Activated naive CD4-positive, alpha-beta T cell (primary cell): Measurements from ENCODE around the gene ANKRD16.
"Not testable (repeated sequence)": the region's sequence is repeated elsewhere in the genome, so short reads cannot be mapped to it uniquely, and the experiment has no call there.

ENCODE experiments used
- DNase-seq, 4 experiments: peaks; one replicate each; lab custom pipeline; 2025; lab: John Stamatoyannopoulos, UW

Gene ANKRD16

DNA sequence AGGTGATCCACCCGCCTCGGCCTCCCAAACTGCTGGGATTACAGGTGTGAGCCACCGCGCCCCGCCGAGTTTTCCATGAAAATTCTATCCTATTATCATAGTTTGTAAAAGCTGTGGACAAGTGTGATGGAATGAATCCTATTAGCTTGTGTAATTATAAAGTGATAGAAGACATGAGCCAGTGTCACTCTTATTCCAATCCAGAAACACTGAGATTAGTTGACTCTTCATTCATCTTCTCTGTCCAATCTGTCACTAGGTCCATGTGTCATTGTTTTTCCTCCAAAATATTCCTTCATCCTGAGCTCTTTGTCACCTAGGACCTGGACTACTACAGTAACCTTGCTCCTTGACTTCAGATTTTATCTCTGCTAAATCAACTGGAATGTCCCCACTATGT is 13.9 kb upstream of the ANKRD16 start:
- DNase-seq = no peak

DNA sequence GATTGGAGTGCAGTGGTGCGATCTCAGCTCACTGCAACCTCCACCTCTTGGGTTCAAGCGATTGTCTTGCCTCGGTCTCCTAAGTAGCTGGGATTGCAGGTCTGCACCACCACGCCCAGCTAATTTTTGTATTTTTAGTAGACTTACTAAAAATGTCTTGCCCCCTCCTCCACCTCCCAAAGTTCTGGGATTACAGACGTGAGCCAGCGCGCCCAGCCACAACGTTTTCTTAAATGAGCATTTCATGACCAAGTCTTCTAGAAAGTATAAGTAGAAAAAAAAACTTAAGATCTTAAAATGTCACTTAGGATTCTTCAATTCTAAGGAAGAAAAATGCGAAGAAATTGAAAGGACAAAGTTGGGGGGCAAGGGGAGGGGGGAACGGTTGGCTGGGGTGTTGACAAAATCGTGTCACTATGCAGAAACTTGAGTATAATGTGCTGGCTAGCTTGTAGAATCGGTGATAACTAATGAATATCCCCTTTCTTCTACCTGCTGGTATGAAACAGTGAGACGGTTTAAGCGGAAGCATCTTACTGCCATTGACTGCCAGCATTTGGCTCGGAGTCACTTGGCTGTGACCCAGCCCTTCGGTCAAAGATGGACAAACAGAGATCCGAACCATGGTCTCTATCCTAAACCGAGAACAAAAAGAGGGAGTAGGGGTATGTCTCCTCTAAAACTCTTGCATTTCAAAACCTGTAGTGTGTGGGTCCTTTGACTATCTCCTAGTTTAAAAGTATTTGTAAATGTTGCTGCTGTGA is 13.0 kb upstream of the ANKRD16 start:
- DNase-seq = no peak

DNA sequence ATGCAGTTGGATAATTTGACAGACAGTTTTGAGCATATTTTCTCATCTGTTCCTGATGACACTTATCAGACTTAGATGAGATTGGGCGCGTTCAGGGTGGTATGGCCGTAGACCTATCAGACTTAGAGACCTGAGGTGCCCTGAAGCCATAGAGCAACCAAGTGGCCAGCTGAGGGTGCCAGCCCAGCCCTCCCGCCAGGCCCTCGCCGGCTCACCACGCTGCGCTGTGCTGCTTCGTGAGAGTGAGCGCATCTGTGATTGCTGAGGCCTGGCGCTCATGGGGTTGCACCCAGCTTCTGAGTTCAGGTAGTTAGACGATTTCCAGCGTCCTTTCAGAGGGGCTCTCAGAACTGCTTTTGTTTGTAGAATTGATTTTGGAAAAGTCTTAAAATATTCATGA is 10.6 kb upstream of the ANKRD16 start:
- DNase-seq = no peak

DNA sequence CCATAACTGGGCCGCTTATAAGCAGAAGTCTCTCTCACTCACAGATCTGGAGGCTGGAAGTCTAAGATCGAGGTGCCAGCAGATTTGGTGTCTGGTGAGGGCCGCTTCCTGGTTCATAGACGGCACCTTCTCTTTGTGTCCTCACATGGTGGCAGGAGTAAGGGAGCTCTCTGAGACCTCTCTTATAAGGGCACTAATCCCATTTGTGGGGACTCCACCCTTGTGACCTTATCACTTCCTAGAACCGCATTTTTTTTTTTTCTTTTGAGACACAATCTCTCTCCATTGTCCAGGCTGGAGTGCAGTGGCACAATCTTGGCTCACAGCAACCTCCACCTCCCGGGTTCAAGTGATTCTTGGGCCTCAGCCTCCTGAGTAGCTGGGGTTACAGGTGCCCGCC is 8.5 kb upstream of the ANKRD16 start:
- no peak for DNase-seq

DNA sequence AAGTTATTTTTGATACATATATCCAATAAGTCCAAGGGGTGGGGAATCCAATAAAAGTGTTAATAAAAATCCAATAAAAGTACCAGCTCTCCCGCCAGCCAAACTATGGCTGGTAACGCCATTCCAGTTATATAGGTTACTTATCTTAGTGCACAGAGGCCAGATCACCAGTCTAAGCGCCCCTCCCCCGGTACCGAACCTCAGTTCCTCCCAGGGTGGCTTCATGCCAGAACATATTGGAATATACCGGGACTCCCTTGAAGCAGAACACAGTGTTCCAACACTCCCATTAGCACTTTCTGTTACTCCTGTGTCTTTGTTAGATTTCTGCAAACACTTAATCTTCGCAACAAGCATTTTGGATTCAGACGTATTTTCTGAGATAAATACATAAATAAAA is 7.8 kb upstream of the ANKRD16 start:
- DNase-seq = no peak

DNA sequence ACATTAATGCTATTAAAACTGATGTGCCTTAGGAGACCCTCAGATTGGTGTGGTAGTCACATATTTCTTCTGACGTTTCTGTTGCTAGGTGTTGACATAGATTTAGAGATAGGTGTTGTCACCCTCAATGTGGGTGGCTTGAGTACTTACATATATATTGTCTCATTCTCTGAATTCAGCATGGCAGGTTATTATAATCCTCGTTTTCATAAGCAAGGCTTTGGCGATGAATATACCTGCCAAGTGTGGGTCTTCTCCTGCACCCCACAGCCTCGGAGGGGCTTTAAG is 7.3 kb upstream of the ANKRD16 start:
- no peak for DNase-seq

DNA sequence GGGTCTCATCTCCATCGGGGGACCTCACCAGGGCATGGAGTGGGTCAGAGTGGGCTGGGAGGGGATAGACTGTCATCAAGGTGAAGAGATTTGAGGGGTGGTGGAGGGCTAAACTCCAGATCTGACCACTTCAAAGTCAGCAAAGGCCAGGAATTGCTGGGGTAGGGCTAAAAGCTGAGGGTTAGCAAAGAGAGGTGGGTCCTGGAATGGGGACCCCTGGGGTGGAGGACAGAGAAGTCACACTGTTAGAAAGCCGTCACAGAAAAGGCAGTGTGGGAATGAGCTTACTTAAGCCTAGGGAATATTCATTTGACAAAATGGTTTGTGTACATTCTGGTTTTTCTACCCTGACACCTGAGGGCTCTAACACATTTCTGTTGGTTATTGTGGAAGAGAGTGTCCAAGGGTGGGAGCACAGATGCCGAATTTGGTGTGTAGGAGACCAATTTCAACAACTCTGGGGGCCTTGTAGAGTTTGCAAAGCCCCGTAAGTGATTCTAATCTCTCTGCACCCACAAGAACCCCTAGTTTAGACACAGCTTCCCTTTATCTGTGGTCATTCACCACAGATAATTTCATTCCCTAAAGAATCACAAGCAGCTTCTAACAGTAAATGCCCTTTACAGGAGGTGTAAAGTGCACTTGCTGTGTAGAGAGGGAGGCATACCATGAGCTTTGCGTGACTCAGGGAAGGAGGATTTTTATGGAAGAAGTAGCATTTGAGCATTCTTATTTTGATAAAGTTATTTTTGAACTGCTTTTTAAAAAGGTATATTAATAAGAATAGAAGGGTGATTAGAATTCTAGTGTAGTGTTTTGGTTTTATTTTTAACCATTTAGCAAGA is 6.7 kb upstream of the ANKRD16 start:
- DNase-seq = no peak

DNA sequence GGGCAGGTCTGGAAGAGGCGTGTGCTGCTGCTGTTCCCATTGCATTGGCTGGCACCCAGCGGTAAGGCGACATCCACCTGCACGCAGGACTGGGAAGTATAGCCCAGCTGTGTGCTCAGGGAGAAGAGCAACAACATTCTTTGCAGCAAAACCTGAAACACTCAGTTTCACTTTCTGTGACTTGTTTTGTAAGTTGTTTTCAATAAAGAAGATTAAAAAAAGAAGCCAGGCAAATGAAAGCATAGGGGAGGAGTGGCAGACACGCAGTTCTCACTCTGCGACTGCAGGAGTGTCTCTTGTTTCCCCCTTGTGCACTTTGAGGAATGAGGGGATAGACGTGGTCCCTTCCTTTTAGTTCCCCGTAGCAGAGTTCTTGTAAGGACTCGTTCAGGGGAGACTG is 6.1 kb upstream of the ANKRD16 start:
- no peak for DNase-seq

DNA sequence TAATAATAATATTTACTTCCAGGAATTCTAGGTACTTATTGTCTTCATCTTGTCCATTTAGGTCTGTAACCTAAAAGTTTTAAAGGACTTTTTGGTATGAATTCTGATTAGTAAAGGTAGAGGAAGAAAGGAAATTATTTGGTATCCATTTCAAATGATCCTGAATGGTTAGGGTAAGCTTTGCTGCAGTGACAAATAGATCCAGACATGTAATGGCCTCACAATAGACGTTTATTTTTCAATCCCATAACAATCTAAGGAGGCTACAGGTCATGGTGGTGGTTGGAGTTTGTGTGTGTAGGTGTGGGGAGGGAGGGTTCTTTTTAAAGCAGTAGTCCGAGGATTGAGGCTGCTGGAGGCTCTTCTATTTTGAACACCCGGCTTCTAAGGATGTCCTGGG is 5.7 kb upstream of the ANKRD16 start:
- DNase-seq = no peak

DNA sequence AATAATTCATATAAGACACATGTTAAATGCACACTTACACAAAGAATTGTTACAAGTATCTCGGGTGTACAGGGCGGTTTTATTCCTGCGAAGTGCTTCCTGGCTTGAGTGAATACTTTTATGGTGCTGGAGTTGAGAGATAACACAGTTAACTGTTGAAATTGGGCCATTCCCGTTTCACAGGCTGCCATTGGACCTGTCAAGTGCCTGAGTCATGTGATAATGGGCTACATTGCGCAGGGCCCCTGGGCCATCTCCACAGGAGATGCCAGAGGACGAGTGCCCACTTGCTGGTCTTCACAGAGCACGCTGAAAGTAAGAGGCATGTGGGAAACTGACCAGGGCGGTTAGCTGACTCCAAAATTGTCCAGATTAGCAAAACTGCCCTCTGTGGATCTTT is 5.2 kb upstream of the ANKRD16 start:
- no peak for DNase-seq

DNA sequence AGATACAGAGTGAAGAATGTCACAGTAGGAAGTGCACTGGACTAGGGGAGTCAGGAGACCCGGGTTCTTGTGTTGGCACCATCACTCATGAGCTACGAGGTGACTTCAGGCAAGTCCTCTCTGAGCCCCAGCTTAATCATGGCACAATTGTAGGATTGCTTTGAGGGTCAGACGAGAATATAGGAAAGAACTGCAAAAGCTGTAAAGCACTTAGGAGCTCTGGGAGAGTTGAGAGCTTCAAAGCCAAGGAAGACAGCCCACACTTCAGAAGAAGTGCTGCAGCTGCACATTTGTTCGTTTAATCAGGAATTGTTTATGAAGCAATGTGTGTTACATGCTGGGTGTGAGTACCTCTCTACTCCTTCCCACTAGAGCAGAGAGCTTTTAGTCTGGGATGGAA is 4.7 kb upstream of the ANKRD16 start:
- no peak for DNase-seq

DNA sequence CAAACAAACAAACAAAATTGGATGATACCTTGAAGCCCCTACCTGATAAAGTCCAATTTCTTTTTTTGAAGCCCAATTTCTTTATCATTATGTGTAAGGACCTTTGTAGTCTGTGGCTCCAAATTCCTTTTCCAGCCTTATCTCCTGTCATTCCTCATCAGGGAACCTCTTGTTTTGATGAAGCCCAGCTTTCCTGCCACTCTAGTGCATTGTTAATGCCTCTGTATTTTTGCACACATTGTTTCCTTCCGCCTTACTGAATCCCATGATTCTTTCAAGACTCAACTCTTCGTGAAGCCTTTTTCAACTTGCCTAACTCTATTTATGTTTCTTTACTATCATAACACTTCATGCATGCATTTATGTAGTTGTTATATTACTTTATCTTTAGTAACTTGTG is 3.6 kb upstream of the ANKRD16 start:
- DNase-seq = no peak

DNA sequence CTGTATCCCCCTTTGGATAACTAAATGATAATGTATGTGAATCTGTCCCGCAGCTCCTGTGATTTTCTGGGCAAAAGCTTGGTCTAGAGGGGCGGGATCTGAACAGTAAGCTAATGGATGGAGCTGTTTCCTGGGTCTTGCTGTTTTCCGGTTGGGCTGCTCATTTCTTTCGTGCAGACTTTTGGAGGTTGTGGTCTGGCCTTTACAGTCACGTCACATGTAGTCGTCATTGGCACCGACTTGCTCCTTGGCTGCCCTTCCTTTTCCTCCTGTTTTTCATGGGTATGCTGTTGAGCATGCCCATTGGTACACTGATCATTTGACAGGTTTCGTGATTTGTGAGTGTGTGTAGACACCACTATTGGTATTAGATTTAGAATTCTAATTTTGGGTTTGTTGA is 2.3 kb upstream of the ANKRD16 start:
- DNase-seq = no peak

DNA sequence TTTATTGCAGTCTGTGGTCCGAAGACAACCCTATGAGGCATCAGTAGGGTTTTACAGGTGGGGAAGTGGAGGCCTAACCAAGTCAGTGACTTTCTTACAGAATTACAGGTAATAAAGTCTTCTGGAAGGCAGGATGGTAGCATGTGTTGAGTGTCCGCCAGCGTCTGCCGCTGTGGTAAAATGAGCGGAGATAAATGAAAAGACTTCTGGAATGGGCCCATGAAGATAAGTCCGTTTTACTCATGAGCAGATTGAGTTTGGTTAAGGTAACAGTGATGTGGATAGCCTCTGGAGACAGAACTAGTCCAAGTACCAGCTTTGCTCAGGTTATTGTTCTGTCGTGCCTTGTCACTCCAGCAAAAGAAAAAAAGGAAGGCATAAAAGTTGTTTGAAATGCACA is 1.3 kb upstream of the ANKRD16 start:
- no peak for DNase-seq

DNA sequence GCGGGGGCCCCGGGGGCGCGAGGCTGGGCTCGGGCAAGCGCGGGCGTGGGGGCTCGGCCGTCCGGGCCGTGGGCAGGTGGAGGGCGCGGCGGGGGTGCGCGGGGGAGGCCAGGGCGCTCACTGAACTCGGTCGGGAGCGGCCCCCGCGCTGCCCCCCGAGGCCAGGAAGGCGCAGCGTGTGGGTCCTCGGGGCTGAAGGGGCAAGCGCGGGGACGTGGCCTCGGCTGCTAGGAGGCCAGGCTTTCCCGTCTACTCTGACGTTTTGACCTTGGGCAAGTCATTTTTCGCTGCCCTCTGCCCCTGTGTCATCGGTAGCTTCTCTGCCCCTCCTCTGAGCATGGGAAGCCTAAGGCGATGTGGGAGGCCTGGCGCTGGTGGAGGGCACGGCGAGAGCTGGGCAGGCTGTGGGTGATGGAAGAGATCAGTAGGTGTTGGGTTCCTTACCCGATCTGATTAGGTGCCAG is 791 bp upstream of the ANKRD16 start:
- no peak for DNase-seq

DNA sequence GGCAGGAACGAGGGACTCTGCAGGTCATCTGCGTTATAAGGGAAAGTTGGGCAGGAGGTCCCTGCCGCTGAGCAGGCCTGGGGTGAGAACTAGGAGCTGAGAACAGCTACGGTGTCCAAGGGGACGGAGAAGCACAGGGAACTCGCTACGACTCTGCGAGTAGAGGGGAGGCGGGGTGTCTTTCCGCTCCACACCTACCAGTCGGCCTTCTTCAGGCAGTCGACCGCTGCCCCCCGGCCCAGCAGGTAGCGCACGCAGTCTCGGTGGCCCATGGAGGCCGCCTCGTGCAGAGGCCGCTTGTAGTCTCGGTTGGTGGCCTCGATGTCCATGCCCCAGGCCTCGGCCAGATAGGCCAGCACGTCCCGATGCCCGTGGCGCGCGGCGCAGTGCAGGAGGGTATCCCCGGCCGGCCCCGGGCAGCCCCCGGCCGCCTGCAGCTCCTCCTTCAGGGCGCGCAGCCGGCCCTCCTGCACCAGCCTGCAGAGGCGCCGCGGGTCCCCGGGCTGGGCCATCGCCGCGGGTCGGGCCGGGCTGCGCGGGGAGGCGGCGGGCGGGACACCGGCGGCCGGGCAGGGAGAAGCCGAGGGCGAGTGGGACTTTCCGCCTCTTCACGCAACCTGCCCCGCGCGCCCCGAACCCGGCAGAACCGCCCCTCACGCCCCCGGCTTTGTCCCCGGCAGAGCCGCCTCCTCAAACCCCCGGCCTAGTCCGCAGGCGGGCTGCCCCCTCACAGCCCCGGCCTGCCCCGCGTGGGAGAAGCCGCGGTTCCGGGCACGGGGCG is 660 bp downstream of the ANKRD16 start:
- peak in 2 of 4 experiments; percentile 38 to 39 for DNase-seq

DNA sequence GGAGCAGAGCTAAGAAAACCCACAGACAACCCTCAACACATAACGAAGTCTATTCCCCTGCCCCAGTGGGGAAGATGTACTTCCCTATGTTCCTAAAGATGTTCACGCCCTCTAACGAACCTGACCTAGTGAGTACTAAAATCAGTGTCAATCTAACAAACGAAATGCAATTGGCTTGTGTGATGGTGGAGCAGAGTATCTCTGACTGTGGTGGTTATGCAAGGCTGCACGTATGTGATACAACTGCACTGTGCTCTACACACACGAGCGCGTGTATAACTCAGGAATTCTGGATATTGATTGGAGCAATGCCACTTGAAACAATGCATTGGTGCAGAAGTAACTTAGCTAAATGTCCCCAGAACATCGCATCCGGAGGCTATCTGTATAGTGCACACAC is 1.3 kb downstream of the ANKRD16 start:
- no peak for DNase-seq

DNA sequence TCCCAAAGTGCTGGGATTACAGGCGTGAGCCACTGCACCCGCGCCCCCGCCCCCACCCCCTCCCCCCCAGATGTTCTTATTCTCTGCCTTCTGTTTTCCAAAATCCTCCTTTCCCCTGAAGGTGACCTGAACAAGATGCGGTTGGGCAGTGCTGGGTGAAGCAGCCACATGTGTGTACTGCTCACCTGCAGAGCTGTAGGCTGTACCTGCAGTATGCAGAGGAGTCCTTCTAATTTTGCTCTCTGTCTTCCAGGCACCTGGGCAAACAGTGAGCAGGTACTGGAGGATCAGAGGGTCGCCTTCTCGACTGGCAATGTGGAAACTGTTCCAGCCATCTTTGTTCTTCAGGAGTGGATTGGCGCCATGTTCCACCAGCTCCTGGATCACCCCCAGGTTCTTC is 2.1 kb downstream of the ANKRD16 start:
- DNase-seq = no peak

DNA sequence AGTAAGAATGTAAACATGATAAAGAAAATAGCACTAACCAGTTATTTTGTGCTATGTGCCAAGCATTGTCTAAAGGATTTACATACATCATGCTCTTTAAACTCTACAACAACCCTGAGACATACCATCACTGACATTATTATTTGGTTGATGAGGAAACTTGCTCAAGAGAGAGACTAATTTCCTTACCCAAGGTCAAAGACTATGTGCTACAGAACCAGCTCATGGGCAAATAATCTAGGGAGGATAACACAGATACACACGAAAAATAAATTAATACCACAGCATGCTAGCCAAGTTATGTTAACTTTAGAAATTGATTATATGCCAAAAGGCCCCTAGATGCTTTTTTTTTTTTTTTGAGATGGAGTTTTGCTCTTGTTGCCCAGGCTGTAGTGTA is 2.7 kb downstream of the ANKRD16 start:
- DNase-seq = no peak

DNA sequence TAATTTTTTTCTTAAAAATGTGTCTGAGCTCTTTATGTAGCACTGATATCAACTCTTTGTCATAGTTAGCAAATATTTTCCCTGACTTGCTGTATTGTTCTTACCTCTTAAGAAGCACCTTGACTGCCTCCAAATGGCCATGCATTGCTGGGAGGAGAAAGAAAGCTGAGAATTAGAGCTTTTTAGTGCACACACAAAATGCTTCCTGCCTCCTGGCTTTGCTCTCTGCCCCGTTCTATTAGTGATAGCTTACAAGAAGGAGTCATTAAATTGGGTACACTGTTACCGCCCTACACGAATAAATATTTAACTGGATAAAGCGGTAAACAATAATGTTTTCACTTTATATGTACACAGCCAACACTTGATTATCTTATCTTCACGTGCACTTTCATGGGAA is 4.1 kb downstream of the ANKRD16 start:
- DNase-seq = no peak

DNA sequence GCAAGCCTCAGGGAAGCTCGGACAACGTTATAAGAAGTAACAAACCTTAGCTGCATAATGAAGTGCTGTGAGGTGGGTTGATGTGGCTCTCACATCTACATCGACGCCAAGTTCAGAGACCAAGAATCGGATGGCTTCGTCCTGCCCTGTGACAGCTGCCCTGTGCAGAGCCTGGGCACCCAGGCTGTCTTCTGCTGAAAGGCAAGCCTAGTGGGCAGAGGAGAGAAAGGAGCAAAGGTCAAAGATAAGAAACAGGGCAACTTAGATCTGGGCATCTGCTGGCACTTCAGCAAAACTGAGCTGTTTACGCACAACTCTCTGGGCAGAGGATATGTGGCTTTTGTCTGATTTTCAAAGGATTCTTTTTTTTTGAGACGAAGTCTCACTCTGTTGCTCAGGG is 6.7 kb downstream of the ANKRD16 start:
- no peak for DNase-seq

DNA sequence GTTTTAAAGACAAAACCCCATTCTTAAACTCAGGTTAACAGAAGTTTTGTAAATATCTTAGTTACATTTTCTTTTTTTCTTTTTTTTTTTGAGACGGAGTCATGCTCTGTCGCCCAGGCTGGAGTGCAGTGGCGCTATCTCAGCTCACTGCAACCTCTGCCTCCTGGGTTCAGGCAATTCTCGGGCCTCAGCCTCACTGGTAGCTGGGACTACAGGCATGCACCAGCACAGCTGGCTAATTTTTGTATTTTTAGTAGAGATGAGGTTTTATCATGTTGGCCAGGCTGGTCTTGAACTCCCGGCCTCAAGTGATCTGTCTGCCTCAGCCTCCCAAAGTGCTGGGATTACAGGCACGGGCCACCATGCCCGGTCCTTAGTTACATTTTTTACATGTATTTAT is 12.7 kb downstream of the ANKRD16 start:
- not testable (repeated sequence) for DNase-seq

DNA sequence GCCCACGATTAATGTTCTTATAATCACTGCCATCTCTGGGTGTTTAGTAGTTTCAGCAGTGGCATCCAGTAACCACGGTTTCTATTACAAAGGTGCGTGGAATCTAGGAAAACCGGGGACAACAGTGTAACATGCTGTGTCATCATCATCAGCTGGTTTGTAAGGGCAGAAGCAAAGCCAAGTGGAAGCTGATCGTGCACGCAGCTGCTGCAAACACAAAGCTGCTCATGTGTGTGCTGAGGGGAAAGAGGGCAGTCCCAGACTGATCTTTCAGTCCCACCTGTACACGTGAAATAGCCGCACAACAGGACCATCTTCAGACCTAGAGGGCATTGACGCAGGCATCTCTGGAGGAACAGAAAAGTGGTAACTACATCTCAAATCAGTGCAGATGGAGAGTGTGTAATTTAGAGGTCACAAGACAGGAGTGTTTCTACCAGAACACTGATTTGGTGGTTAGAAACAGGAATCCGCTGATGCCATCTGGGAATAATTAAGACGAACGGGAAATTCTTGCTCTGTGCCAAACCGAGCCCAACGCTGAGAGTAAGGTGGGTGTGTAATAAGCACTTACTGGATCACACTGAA is 13.4 kb downstream of the ANKRD16 start:
- no peak for DNase-seq
